ENCODE data around the gene FSHR. TPM values are rescaled to one million over a fixed set of nuclear protein-coding genes. Genes with fewer than 3 reads are reported as not detected.

Gene FSHR
- total RNA-seq, 6 donors from 2014 or later: not detected

GRCh38 chr2:48915884-48916283, 238.4 kb downstream of the FSHR start:
- Histone ChIP-seq H3K27ac (no peak overlapping the region), H3K9me3 (no peaks in the 10 kb centered on the region), H3K4me1 (no peaks in the 10 kb centered on the region), H3K27me3 (no peaks in the 10 kb centered on the region), H3K36me3 (no peaks in the 10 kb centered on the region), H3K4me3 (no peak overlapping the region)
- ATAC-seq (ENCODE audit: low FRiP score in 2 of 2) (peak in 1 of 2 donors; percentile 30), DNase-seq (peak in 1 of 2 donors; percentile 51)
- 93 to 94% methylated on average over 14 to 19 of the region's 19 CpGs for WGBS, 2 donors
- TF ChIP-seq POLR2A (IDR thresholded peaks at IDR 0.05) (no peak), POLR2AphosphoS5 (IDR thresholded peaks at IDR 0.05) (no peak), CTCF (IDR thresholded peaks at IDR 0.05) (no peak), EP300 (IDR thresholded peaks at IDR 0.05) (no peak)

- Histone ChIP-seq H3K27me3 (no peaks in the 10 kb centered on the region), H3K36me3 (no peaks in the 10 kb centered on the region), H3K4me3 (no peak overlapping the region), H3K27ac (no peak overlapping the region), H3K9me3 (no peaks in the 10 kb centered on the region), H3K4me1 (no peaks in the 10 kb centered on the region)
- DNase-seq (no peak), ATAC-seq (ENCODE audit: low FRiP score in 2 of 2) (no peak)
- TF ChIP-seq EP300 (IDR thresholded peaks at IDR 0.05) (no peak), CTCF (IDR thresholded peaks at IDR 0.05) (no peak), POLR2A (IDR thresholded peaks at IDR 0.05) (no peak), POLR2AphosphoS5 (IDR thresholded peaks at IDR 0.05) (no peak)
- WGBS, 2 donors: 82 to 84% methylated on average over 10 of the region's 10 CpGs
Measured at GRCh38 chr2:48915227-48915626, 239.1 kb downstream of the FSHR start.

GRCh38 chr2:48914477-48915089, 239.7 kb downstream of the FSHR start:
- DNase-seq (no peak), ATAC-seq (ENCODE audit: low FRiP score in 2 of 2) (no peak)
- Histone ChIP-seq H3K27me3 (no peaks in the 10 kb centered on the region), H3K9me3 (no peaks in the 10 kb centered on the region), H3K27ac (no peak overlapping the region), H3K36me3 (no peaks in the 10 kb centered on the region), H3K4me1 (no peaks in the 10 kb centered on the region), H3K4me3 (no peak overlapping the region)
- 3 to 23% methylated on average over 1 of the region's 1 CpG for WGBS, 2 donors
- TF ChIP-seq POLR2AphosphoS5 (IDR thresholded peaks at IDR 0.05): no peak
- TF ChIP-seq POLR2A (IDR thresholded peaks at IDR 0.05): no peak
- no peak for TF ChIP-seq CTCF (IDR thresholded peaks at IDR 0.05)
- no peak for TF ChIP-seq EP300 (IDR thresholded peaks at IDR 0.05)

Small RNAs within 50 kb of the gene (small RNA-seq; reads per million reads assigned to genes)
- gene MIR548BA: 0 reads per million in 4 donors

Measured in upper lobe of left lung (tissue), 6 donors.